Measurements from ENCODE around the gene ZNF8.
A peak's percentile ranks its signal among the peaks of the same experiment; 100 is the strongest.
"Not testable (repeated sequence)": the region's sequence is repeated elsewhere in the genome, so short reads cannot be mapped to it uniquely, and the experiment has no call there.

The ZNF8 gene

DNA sequence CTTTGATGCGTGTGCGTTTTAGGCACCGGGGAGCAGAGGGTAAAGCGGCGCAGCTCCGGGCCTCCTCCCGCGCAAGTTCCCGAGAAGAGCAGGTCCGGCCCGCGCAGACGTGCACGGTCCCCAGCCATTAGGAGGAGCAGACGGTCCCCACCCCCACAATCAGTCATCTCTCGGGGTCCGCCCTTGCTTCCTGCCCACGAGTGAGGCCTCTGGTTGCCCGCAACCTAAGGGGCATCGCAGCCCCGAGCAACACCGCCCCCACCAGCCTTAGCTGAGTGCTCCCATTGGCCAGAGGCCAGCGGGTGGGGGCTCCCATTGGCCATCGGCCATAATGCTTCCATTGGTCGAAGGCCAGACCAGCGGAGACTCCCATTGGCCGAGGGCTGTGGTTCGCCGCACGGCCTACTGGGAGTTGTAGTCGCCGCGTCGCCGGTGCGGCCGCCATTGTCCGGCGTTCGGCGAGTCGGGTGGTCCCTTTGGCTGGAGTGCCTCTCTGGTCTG is at the start of gene ZNF8:
ZNF8 (plus strand) TSS at position 415 of the 501 bp plus-strand sequence. CDS start 127 bp downstream, outside the sequence.
- no peak for TF ChIP-seq ZNF274 (IDR thresholded peaks at IDR 0.05; ENCODE audit: low read depth, low read length)
- peak within 1 kb of the TSS; percentile 93 for H3K4me3 ChIP-seq (ENCODE audit: low read length)

DNA sequence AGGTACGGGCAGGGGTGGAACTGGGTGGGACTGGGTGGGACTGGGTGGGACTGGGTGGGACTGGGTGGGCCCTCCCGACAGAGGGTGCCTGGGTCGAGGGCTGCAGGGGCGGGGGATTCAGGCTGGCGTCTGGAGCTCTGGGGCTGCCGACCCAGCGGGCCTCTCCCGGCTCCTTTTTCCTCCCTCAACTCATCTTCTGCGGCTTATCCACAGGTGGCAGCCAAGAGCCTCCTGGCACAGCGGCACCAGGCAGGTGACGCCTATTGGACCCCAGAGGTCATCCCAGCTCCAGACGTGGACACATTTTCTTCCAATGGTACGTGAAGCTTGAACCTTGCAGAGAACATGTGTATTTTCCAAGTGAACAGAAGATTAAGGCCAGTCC is 49.5 kb upstream of the ZNF8 start:
- peak overlapping the region; percentile 81 for H3K4me3 ChIP-seq (ENCODE audit: low read length)
- no peak for TF ChIP-seq ZNF274 (IDR thresholded peaks at IDR 0.05; ENCODE audit: low read depth, low read length)

DNA sequence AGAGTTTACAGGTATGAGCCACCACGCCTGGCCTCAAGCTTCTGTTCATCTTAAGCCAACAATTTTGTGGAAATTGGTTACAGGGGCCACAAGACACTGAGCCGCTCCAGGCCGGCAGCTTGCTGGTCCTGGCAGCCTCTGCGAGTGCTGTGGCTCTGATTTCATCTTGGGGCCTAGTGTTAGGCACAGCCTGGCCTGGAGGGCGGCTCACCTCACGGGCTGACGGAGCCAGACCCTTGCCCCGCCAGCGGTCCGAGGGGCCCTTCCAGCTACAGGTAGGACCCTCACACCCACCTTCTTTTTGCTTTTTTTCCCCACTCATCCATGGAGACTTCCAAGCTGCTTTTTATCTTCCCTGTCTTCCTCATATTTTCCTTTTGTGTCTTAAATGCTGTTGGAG is 41.4 kb upstream of the ZNF8 start:
- no peak overlapping the region for H3K4me3 ChIP-seq (ENCODE audit: low read length)
- TF ChIP-seq ZNF274 (IDR thresholded peaks at IDR 0.05; ENCODE audit: low read depth, low read length): no peak

DNA sequence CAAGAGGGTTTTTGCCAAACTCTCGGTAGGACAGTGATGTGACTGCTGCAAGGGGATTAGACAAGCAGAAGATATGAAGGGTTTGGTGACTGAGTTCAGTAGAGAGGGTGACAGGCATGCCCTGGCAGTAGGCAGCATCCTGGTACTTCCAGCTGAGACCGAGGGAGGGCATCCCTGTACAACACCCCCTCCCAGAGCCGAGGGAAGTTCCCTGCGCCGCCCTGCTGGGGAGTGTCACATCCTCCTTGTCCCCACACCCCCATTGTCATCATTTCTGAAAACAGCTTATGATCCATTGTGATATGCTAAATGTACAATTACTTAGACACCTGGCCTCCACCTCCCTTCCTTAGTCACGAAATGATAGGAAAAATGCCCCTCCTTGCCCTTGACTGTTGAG is 35.4 kb upstream of the ZNF8 start:
- no peak overlapping the region for H3K4me3 ChIP-seq (ENCODE audit: low read length)
- TF ChIP-seq ZNF274 (IDR thresholded peaks at IDR 0.05; ENCODE audit: low read depth, low read length): no peak

DNA sequence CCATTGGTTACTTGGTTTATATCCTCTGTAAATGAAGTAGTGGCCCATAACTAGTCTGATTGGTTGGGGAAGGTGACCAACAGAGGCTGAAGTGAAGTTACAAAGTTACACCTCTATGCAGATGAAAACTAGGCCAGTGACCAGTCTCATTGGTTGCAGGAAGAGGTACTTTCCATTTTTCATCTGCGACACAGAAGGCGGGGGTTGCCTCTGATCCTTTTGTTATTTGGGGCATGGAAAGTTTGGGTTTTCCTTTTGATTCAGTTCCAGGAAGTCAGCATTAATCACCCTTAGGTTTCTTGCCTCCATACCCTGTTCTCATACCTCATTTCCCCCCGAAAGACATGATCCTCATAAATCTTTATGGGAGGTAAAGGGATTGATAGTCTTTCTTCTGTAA is 29.9 kb upstream of the ZNF8 start:
- TF ChIP-seq ZNF274 (IDR thresholded peaks at IDR 0.05; ENCODE audit: low read depth, low read length): no peak
- no peak overlapping the region for H3K4me3 ChIP-seq (ENCODE audit: low read length)

DNA sequence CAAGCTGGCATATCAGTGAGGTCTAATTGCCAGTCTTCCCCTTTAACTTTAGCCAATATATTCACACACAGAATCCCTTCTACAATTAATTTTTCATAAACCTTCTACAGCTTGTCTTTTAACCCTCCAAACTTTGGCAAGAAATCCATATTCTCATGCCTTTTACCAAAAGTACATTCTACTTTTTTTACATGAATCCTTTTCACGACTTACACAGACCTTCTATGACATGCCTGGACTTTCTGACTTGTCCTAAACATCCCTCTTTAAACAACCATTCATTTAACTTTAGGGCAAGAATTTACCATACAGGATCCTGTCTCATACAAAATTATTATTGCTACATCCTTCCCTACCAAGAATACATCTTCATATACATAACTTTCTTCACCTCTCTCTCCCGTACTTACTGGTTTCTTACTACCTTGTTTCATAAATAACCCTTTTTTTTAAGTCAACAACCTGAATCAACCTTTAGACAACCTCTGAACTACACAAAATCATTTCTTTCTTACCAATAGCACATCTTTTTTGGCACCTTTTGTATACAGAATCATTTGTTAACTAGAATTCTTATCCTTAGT is 26.6 kb upstream of the ZNF8 start:
- H3K4me3 ChIP-seq (ENCODE audit: low read length): no peak overlapping the region
- no peak for TF ChIP-seq ZNF274 (IDR thresholded peaks at IDR 0.05; ENCODE audit: low read depth, low read length)

DNA sequence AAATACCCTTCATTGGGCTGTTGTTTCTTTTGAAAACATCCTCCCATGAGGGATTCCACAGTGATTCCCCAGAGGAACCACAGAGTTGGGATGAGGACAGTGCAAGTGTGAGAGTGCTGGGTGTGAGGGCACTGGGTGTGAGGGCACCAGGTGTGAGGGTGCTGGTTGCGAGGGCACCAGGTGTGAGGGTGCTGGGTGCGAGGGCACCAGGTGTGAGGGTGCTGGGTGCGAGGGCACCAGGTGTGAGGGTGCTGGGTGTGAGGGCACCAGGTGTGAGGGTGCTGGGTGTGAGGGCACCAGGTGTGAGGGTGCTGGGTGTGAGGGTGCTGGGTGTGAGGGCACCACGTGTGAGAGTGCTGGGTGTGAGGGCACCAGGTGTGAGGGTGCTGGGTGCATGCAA is 20.5 kb upstream of the ZNF8 start:
- H3K4me3 ChIP-seq (ENCODE audit: low read length): not testable (repeated sequence)

DNA sequence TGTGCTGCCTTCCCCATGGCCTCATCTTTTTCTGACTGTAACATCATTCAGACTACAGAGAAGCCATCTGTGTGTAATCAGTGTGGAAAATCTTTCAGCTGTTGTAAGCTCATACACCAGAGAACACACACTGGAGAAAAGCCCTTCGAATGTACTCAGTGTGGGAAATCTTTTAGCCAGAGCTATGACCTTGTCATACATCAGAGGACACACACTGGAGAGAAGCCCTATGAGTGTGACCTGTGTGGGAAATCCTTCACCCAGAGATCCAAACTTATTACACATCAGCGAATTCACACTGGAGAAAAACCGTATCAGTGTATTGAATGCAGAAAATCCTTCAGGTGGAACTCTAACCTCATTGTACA is 17.2 kb upstream of the ZNF8 start:
- TF ChIP-seq ZNF274 (IDR thresholded peaks at IDR 0.05; ENCODE audit: low read depth, low read length): no peak
- H3K4me3 ChIP-seq (ENCODE audit: low read length): no peak overlapping the region

DNA sequence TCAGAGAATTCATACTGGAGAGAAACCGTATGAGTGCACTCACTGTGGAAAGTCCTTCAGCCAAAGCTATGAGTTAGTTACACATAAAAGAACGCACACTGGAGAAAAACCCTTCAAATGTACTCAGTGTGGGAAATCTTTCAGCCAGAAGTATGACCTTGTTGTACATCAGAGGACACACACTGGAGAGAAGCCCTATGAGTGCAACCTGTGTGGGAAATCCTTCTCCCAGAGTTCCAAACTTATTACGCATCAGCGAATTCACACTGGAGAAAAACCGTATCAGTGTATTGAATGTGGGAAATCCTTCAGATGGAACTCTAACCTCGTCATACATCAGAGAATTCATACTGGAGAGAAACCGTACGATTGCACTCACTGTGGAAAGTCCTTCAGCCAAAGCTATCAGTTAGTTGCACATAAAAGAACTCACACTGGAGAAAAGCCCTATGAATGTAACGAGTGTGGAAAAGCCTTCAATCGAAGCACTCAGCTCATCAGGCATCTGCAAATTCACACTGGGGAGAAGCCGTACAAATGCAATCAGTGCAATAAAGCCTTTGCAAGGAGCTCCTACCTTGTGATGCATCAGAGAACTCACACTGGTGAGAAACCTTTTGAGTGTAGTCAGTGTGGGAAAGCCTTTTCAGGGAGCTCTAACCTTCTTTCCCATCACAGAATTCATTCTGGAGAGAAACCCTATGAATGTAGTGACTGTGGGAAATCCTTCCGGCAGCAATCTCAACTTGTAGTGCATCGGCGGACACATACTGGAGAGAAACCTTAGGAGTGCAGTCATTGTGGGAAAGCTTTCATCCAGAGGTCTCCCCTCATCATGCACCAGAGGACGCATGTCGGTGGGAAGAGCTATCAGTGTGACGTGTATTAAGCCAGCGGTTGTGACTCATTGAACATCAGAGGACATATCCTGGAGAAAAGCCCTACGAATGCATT is 16.5 kb upstream of the ZNF8 start:
- H3K4me3 ChIP-seq (ENCODE audit: low read length): no peak overlapping the region
- peak; percentile 97 for TF ChIP-seq ZNF274 (IDR thresholded peaks at IDR 0.05; ENCODE audit: low read depth, low read length)

DNA sequence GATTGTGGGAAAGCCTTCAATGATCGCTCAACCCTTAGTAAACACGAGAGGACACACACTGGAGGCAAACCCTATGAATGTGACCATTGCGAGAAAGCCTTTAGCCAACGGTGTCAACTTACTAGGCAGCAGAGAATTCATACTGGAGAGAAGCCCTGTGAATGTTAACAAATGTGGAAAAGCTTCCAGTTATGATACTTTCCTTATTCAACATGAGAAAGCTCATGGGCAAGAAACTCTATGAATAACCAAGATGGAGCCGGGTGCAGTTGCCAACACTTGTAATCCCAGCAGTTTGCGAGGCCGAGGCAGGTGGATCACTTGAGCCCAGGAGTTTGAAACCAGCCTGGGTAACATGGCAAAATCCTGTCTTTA is 15.8 kb upstream of the ZNF8 start:
- H3K4me3 ChIP-seq (ENCODE audit: low read length): no peak overlapping the region
- TF ChIP-seq ZNF274 (IDR thresholded peaks at IDR 0.05; ENCODE audit: low read depth, low read length): no peak

DNA sequence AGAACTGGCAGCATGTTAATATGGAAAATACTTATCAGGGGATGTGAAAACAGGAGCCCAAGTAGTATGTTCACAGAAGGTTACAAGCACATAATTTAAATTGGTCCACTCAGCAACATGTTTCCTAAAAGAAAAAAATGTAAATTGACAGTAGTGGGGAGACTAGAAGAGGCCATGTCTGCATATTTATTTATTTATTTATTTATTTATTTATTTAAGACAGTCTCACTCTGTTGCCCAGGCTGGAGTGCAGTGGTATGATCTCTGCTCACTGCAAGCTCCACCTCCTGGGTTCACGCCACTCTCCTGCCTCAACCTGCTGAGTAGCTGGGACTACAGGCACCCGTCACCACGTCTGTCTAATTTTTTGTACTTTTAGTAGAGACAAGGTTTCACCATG is 13.7 kb upstream of the ZNF8 start:
- TF ChIP-seq ZNF274 (IDR thresholded peaks at IDR 0.05; ENCODE audit: low read depth, low read length): no peak
- H3K4me3 ChIP-seq (ENCODE audit: low read length): no peak overlapping the region

DNA sequence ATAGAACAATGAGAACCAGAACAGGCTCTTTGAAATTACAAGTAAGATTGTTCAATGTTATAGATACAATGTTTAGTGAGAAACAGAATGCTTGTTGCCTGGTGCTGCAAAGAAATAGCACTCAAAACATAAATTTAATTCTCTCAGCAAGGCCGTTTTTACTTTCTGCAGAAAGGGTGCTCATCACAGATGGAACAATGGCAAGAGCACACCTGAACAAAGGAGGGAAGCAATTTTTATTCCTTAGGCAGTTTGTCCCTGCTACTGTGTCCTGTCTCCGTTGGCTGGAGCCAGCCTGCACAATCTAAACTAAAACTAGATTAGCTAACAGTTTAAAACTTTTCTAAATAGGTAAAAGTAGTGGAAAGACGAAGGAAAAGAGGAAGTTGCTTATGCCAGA is 10.4 kb upstream of the ZNF8 start:
- TF ChIP-seq ZNF274 (IDR thresholded peaks at IDR 0.05; ENCODE audit: low read depth, low read length): no peak
- no peak overlapping the region for H3K4me3 ChIP-seq (ENCODE audit: low read length)

DNA sequence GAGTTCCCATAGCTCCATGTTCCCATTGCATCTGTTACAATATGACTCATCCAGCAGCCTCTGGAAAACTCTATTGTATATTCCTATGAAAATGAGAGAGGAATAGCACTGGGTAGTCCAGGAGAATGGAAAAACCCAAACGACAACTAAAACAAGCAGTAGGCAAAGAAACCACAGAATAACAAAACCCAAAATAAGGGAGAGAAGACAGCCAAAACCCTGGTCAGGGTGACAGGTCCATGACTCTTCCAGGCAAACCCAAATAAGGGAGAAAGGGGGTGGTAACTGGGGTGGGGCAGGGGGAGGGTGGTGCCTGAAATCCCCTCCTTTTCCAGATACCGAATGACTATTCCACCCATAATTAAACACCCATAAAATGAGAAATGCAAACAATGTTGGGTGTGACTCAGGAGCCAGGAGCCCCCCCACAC is 4.0 kb upstream of the ZNF8 start:
- H3K4me3 ChIP-seq (ENCODE audit: low read length): no peak overlapping the region

DNA sequence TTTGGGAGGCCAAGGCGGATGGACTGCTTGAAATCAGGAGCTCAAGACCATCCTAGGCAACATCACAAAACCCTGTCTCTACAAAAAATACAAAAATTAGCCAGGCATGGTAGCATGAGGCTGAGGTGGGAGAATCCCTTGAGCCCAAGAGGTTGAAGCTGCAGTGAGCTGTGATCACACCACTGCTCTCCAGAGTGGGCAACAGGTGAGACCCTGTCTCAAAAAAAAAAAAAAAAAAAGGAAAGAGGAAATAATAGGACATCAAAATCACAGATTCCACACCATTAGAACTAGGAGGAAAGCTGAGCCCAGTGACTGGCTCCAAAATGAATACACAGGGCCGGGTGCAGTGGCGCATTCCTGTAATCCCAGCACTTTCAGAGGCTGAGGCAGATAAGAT is 3.2 kb upstream of the ZNF8 start:
- H3K4me3 ChIP-seq (ENCODE audit: low read length): no peak overlapping the region
- TF ChIP-seq ZNF274 (IDR thresholded peaks at IDR 0.05; ENCODE audit: low read depth, low read length): no peak

More for the DNA sequence above, 4.0 kb upstream of the ZNF8 start:
- no peak for TF ChIP-seq ZNF274 (IDR thresholded peaks at IDR 0.05; ENCODE audit: low read depth, low read length)

DNA sequence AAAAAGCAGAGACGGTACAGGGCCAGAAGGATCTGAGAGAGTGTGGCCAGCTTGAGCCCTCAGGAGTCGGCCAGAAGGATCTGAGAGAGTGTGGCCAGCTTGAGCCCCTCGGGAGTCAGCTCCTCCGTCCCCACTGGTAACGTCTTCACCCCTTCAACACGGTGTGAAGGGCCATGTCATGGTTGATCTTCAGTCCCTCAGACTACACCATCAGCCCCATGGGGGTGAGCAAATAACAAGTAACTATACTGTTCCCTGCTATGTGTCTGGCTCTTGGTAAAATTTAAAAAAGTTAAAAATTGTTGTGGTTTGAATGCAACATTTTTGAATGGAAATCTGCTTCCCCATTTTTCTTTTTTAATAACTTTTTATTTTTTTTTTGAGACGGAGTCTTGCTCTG is 1.6 kb upstream of the ZNF8 start:
- no peak overlapping the region for H3K4me3 ChIP-seq (ENCODE audit: low read length)
- TF ChIP-seq ZNF274 (IDR thresholded peaks at IDR 0.05; ENCODE audit: low read depth, low read length): no peak

Data from GM08714 (cell line).